SK-N-SH (cell line): Measurements from ENCODE around the gene ERMARD.

Experiments
- CHD2 ChIP-seq: fragments of 150-350 bp; IDR thresholded peaks from 2 replicates; pipeline ENCODE4 v1.6.1; 2018; ENCODE audit warnings: low read length; ENCODE audit not compliant: partially characterized antibody
- MAX ChIP-seq: IDR thresholded peaks from 2 replicates; pipeline ENCODE4 v1.4.0; 2012; ENCODE audit warnings: low read depth
- NFIC ChIP-seq: IDR thresholded peaks from 2 replicates; pipeline ENCODE4 v1.4.0; 2012; ENCODE audit warnings: borderline replicate concordance
- POLR2AphosphoS5 ChIP-seq: IDR thresholded peaks from 2 replicates; pipeline ENCODE4 v1.6.1; 2012; ENCODE audit warnings: low read depth, low read length
- RAD21 ChIP-seq: IDR thresholded peaks from 2 replicates; pipeline ENCODE4 v1.6.1; 2012; ENCODE audit warnings: mild to moderate bottlenecking, low read length
- REST ChIP-seq: IDR thresholded peaks from 2 replicates; pipeline ENCODE4 v1.6.1; 2012; ENCODE audit warnings: mild to moderate bottlenecking, low read depth, low read length, moderate library complexity
- SMC3 ChIP-seq: IDR thresholded peaks from 2 replicates; pipeline ENCODE4 v1.6.1; 2012; ENCODE audit warnings: low read depth, low read length, improper control_type of control experiment
- TF ChIP-seq, protein P1 (sequence below): fragments of 200-600 bp; sonication (generic); IDR thresholded peaks from 2 replicates; pipeline ENCODE4 v1.6.1; 2017; ENCODE audit warnings: antibody characterized with exemption, mild to moderate bottlenecking, moderate library complexity
- TF ChIP-seq, protein P2 (sequence below): IDR thresholded peaks from 2 replicates; pipeline ENCODE4 v1.4.0; 2012; ENCODE audit warnings: low read depth, borderline replicate concordance

DNA sequence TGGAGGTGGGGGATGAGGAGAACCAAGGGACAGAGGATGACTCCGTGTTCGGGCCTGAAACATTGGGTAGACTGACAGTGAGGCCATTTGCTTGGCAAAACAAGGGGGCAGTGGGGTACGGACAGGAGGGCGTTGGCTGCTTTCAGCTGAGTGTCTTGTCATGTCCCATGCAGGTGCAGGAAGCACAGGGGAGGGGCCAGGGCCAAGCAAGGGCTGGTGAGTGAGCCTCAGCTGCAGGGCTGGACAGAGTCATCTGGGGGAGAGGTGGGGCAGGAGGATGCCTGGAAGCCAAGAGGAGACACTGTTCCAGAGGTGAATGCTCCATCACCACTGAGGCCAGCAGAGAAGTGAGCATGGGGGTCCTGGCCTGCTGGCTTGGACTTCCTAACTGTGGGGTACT lies 78.4 kb downstream of the ERMARD start:
- TF ChIP-seq, protein P1, sequence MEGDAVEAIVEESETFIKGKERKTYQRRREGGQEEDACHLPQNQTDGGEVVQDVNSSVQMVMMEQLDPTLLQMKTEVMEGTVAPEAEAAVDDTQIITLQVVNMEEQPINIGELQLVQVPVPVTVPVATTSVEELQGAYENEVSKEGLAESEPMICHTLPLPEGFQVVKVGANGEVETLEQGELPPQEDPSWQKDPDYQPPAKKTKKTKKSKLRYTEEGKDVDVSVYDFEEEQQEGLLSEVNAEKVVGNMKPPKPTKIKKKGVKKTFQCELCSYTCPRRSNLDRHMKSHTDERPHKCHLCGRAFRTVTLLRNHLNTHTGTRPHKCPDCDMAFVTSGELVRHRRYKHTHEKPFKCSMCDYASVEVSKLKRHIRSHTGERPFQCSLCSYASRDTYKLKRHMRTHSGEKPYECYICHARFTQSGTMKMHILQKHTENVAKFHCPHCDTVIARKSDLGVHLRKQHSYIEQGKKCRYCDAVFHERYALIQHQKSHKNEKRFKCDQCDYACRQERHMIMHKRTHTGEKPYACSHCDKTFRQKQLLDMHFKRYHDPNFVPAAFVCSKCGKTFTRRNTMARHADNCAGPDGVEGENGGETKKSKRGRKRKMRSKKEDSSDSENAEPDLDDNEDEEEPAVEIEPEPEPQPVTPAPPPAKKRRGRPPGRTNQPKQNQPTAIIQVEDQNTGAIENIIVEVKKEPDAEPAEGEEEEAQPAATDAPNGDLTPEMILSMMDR, result no peak
- no peak for TF ChIP-seq REST
- no peak for TF ChIP-seq CHD2
- no peak for TF ChIP-seq MAX
- TF ChIP-seq POLR2AphosphoS5, result no peak
- no peak for TF ChIP-seq RAD21
- TF ChIP-seq NFIC, result no peak
- no peak for TF ChIP-seq SMC3
- TF ChIP-seq, protein P2, sequence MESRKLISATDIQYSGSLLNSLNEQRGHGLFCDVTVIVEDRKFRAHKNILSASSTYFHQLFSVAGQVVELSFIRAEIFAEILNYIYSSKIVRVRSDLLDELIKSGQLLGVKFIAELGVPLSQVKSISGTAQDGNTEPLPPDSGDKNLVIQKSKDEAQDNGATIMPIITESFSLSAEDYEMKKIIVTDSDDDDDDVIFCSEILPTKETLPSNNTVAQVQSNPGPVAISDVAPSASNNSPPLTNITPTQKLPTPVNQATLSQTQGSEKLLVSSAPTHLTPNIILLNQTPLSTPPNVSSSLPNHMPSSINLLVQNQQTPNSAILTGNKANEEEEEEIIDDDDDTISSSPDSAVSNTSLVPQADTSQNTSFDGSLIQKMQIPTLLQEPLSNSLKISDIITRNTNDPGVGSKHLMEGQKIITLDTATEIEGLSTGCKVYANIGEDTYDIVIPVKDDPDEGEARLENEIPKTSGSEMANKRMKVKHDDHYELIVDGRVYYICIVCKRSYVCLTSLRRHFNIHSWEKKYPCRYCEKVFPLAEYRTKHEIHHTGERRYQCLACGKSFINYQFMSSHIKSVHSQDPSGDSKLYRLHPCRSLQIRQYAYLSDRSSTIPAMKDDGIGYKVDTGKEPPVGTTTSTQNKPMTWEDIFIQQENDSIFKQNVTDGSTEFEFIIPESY, result no peak
